ENCODE measurements around the gene TMEM245. TPM values are rescaled to one million over a fixed set of nuclear protein-coding genes. Genes with fewer than 3 reads are reported as not detected.

The TMEM245 gene
- total and polyA plus RNA-seq, 2 donors (not counting 1 experiment from before 2014, with no cell fraction given), result 6.3 to 34.3 TPM

- H3K9ac ChIP-seq (ENCODE audit: low read length), result no peak overlapping the region
- no peak overlapping the region for H3K4me3 Mint-ChIP-seq
- H3K27me3 Mint-ChIP-seq, result no peaks in the 10 kb centered on the region
- H3K27me3 ChIP-seq (replicated peaks in 1 of 4; ENCODE audit: control extremely low read depth in 1 of 4, control insufficient read depth in 3 of 4, insufficient read depth in 4 of 4, low read length in 3 of 4), result no peaks in the 10 kb centered on the region
- H3K4me3 ChIP-seq (ENCODE audit: control extremely low read depth in 1 of 5, extremely low read depth in 1 of 5, insufficient read depth in 1 of 5, low read depth in 2 of 5, low read length in 4 of 5), result no peak overlapping the region
- no peaks in the 10 kb centered on the region for H3K4me1 Mint-ChIP-seq
- WGBS (ENCODE audit: insufficient coverage), result 89% methylated on average over 1 of the region's 7 CpGs
- no peaks in the 10 kb centered on the region for H3K79me2 ChIP-seq (ENCODE audit: control insufficient read depth, insufficient read depth, low read length)
- no peak for DNase-seq
- no peak overlapping the region for H3K27ac Mint-ChIP-seq
- no peaks in the 10 kb centered on the region for H4K20me1 ChIP-seq (ENCODE audit: control insufficient read depth, insufficient read depth, low read length, poor library complexity, severe bottlenecking)
- H3K9me3 Mint-ChIP-seq (ENCODE audit: insufficient read depth), result no peaks in the 10 kb centered on the region
- POLR2A ChIA-PET, result no interaction called here
- H3K27ac ChIP-seq (ENCODE audit: low read length in 2 of 2), result no peak overlapping the region
- ATAC-seq (ENCODE audit: low read depth), result no peak
- CTCF ChIA-PET, result no interaction called here
- intact Hi-C loops (cut with micrococcal nuclease), result no loop called here
- peaks cover 11 to 50% of the 10 kb centered on the region in 2 experiments for H3K36me3 ChIP-seq (replicated peaks in 1 of 2; ENCODE audit: control extremely low read depth in 1 of 2, control insufficient read depth in 1 of 2, extremely low read depth in 1 of 2, insufficient read depth in 2 of 2, low read length in 1 of 2)
- no peak overlapping the region for H3K4me2 ChIP-seq (replicated peaks; ENCODE audit: low read depth, low read length, poor library complexity, severe bottlenecking)
- no peak for TF ChIP-seq CTCF (IDR thresholded peaks at IDR 0.05)
- TF ChIP-seq EZH2 (IDR thresholded peaks at IDR 0.05; ENCODE audit: borderline replicate concordance, insufficient read depth, low read depth, low read length, poor library complexity, severe bottlenecking), result no peak
- H2AFZ ChIP-seq (ENCODE audit: insufficient read depth, low read depth, low read length, poor library complexity, severe bottlenecking), result no peak overlapping the region
- H3K9me3 ChIP-seq (ENCODE audit: control extremely low read depth in 1 of 3, control insufficient read depth in 2 of 3, insufficient read depth in 1 of 3, low read length in 2 of 3), result no peaks in the 10 kb centered on the region
- H3K4me1 ChIP-seq (ENCODE audit: control insufficient read depth in 2 of 2, insufficient read depth in 2 of 2, low read length in 2 of 2), result no peaks in the 10 kb centered on the region
These were observed 45.4 kb downstream of the TMEM245 start for GRCh38 chr9:109074236-109074889.

GRCh38 chr9:109072821-109073435 is 46.8 kb downstream of the TMEM245 start:
- no peak for ATAC-seq (ENCODE audit: low read depth)
- Histone ChIP-seq H3K9ac (ENCODE audit: low read length) (no peak overlapping the region), H3K4me2 (replicated peaks; ENCODE audit: low read depth, low read length, poor library complexity, severe bottlenecking) (no peak overlapping the region), H3K27me3 (replicated peaks in 1 of 4; ENCODE audit: control extremely low read depth in 1 of 4, control insufficient read depth in 3 of 4, insufficient read depth in 4 of 4, low read length in 3 of 4) (no peaks in the 10 kb centered on the region), H3K4me1 (ENCODE audit: control insufficient read depth in 2 of 2, insufficient read depth in 2 of 2, low read length in 2 of 2) (no peaks in the 10 kb centered on the region), H3K27ac (ENCODE audit: low read length in 2 of 2) (no peak overlapping the region), H4K20me1 (ENCODE audit: control insufficient read depth, insufficient read depth, low read length, poor library complexity, severe bottlenecking) (no peaks in the 10 kb centered on the region), H3K79me2 (ENCODE audit: control insufficient read depth, insufficient read depth, low read length) (no peaks in the 10 kb centered on the region), H3K4me3 (ENCODE audit: control extremely low read depth in 1 of 5, extremely low read depth in 1 of 5, insufficient read depth in 1 of 5, low read depth in 2 of 5, low read length in 4 of 5) (no peak overlapping the region), H2AFZ (ENCODE audit: insufficient read depth, low read depth, low read length, poor library complexity, severe bottlenecking) (no peak overlapping the region), H3K36me3 (replicated peaks in 1 of 2; ENCODE audit: control extremely low read depth in 1 of 2, control insufficient read depth in 1 of 2, extremely low read depth in 1 of 2, insufficient read depth in 2 of 2, low read length in 1 of 2) (peaks cover 7 to 48% of the 10 kb centered on the region in 2 experiments), H3K9me3 (ENCODE audit: control extremely low read depth in 1 of 3, control insufficient read depth in 2 of 3, insufficient read depth in 1 of 3, low read length in 2 of 3) (no peaks in the 10 kb centered on the region)
- no peak overlapping the region for H3K27ac Mint-ChIP-seq
- no peaks in the 10 kb centered on the region for H3K27me3 Mint-ChIP-seq
- ChIA-PET POLR2A (no interaction called here), CTCF (no interaction called here)
- H3K9me3 Mint-ChIP-seq (ENCODE audit: insufficient read depth), result no peaks in the 10 kb centered on the region
- no peak overlapping the region for H3K4me3 Mint-ChIP-seq
- no peak for TF ChIP-seq EZH2 (IDR thresholded peaks at IDR 0.05; ENCODE audit: borderline replicate concordance, insufficient read depth, low read depth, low read length, poor library complexity, severe bottlenecking)
- TF ChIP-seq CTCF (IDR thresholded peaks at IDR 0.05), result no peak
- no peak for DNase-seq
- WGBS (ENCODE audit: insufficient coverage), result 100% methylated on average over 1 of the region's 2 CpGs
- intact Hi-C loops (cut with micrococcal nuclease), result no loop called here
- H3K4me1 Mint-ChIP-seq, result no peaks in the 10 kb centered on the region
